ENCODE data around the gene SSBP4. TPM values are rescaled to one million over a fixed set of nuclear protein-coding genes. Genes with fewer than 3 reads are reported as not detected.

The SSBP4 gene
- total RNA-seq, 2 donors from 2014 or later, result 71.5 to 120 TPM

DNA sequence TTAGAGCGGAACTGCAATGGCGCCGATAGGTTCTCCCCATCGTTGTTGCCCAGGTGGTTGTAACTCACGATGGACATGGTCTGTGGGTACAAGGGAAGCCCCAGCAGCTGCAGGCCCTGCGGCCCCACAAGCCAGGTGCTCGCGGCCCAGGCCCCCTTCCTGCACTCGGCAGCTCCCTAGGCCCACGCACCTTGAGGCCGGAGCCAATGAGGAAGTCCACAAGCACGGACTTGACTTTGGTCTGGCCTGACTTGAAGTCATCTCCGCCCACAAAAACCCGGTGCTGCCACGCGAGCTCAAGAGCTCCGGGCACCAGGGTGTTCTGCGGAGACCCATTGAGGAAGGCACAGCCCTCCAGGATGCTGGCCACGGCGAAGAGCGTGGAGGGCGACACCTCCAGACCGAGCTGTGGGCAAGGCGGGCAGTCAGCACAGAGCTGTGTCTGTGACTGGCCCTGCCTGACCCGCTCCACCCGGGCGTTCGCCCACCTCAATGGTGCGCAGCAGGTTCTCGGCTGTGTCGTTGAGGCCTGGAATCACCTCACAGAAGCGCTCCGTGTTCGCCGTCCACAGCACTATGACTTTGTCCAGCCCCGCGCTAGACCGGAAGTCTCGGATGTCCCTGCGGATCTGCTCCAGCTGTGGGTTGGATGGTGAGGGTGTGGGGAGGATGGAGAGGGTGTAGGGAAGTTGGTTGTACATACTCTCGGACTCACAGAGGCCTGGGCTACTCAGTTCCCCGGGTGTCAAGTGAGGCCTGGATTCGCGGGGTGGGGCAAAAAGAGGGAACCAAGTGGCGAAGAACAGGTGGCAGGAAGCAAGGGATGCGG is 16.9 kb downstream of the SSBP4 start:
- no peak overlapping the region for H3K27ac ChIP-seq
- TF ChIP-seq, protein P1, sequence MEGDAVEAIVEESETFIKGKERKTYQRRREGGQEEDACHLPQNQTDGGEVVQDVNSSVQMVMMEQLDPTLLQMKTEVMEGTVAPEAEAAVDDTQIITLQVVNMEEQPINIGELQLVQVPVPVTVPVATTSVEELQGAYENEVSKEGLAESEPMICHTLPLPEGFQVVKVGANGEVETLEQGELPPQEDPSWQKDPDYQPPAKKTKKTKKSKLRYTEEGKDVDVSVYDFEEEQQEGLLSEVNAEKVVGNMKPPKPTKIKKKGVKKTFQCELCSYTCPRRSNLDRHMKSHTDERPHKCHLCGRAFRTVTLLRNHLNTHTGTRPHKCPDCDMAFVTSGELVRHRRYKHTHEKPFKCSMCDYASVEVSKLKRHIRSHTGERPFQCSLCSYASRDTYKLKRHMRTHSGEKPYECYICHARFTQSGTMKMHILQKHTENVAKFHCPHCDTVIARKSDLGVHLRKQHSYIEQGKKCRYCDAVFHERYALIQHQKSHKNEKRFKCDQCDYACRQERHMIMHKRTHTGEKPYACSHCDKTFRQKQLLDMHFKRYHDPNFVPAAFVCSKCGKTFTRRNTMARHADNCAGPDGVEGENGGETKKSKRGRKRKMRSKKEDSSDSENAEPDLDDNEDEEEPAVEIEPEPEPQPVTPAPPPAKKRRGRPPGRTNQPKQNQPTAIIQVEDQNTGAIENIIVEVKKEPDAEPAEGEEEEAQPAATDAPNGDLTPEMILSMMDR (IDR thresholded peaks at IDR 0.05), result no peak
- no peak for TF ChIP-seq POLR2AphosphoS5 (IDR thresholded peaks at IDR 0.05)
- TF ChIP-seq POLR2A (IDR thresholded peaks at IDR 0.05), result no peak
- no peak for DNase-seq (ENCODE audit: low spot score)
- no peaks in the 10 kb centered on the region for H3K9me3 ChIP-seq
- no peaks in the 10 kb centered on the region for H3K27me3 ChIP-seq (replicated peaks; ENCODE audit: insufficient read depth)
- no peaks in the 10 kb centered on the region for H3K36me3 ChIP-seq
- no peak overlapping the region for H3K4me3 ChIP-seq
- H3K4me1 ChIP-seq (replicated peaks), result peaks cover 2% of the 10 kb centered on the region
- intact Hi-C loops (cut with DNase I), result no loop called here
- 70% methylated on average over 46 of the region's 46 CpGs for WGBS

DNA sequence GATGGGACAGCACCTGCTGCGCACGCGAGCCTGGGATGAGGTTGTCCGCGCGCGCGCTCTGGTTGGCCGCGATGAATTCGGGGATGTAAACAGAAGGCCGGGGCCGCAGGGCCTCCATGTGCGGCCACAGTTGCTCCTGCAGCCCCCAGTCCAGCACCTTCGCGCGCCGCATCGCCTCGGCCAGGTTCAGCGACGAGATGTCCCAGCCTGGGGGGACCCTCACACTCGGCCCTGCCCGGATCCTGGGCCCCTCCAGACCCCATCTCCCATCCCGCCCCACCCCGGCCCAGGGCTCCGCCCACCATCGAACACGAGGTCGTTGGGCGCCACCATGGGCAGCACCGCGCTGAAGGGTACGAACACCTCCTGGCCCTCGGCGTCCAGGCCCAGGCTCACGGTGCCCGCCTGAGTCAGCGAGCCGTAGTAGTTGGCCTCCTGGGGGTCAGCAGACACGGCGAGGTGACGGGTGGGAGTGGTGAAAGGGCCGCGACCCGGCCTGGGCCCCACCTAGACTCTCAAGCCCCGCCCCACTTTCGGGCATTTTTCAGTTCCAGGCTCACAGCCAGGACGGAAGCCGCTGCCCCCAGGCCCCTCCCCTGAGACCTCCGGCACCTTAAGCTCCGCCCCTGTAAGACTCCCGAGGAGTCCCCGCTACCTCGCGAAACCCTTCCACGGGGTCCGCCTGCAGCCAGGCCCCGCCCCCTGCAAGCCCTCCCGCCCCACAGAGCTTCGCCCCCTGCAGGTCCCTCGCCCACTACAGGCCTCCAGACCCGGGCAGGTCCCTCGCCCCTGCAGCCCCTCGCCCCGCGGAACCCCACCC is 17.7 kb downstream of the SSBP4 start:
- intact Hi-C loops (cut with DNase I), result no loop called here
- WGBS, result 29% methylated on average over 46 of the region's 67 CpGs
- TF ChIP-seq POLR2AphosphoS5 (IDR thresholded peaks at IDR 0.05) (no peak), POLR2A (IDR thresholded peaks at IDR 0.05) (no peak)
- TF ChIP-seq, protein P1 (IDR thresholded peaks at IDR 0.05), result no peak
- Histone ChIP-seq H3K4me1 (replicated peaks) (peaks cover 2% of the 10 kb centered on the region), H3K27me3 (replicated peaks; ENCODE audit: insufficient read depth) (no peaks in the 10 kb centered on the region), H3K4me3 (peak overlapping the region; percentile 36 to 43), H3K36me3 (no peaks in the 10 kb centered on the region), H3K27ac (peak overlapping the region; percentile 71 to 78), H3K9me3 (no peaks in the 10 kb centered on the region)
- peak; percentile 71 for DNase-seq (ENCODE audit: low spot score)

DNA sequence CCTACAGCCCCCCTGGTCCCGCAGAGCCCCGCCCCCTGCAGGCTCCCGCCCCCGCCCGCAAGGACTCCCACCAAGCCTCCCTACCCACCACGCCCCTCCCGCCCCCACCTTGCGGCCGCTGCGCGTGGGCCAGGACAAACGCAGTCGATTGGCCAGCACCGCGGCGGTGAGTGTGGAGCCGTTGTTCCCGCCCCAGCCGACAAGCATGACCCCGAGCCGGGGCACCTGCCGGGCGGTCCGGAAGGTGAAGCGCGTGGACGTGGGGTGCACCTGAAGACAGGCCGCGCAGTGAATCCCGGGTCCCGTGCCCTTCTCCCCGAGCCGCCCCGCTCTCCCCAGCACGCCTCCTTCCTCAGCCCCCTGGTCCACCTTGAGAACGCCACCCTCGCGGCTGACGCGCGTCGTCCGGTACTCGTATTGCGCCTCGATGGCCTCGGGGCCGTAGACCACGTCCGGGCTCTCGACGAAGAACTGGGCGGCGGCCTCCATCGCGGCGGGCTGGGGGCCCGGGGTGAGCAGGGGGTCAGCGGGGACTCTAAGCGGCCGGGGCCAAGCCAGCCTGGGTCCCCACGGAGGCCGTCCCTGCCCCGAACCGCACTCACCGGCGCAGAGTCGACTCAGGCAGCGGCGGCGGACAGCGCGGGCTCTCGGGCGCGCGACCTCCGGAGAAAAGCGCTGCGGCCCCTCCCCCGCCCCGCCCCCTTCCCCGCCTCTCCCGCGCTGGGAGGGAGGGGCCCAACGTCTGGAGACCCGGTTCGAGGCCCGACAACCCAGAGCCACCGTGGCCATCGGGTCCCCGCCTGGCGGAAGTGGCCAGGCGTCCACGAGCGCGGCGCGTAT is 18.5 kb downstream of the SSBP4 start, which contains the start of gene ISYNA1:
ISYNA1 (minus strand) TSS at position 643 of the 840 bp plus-strand sequence; CDS start at position 489, 154 bp downstream.
- H3K27me3 ChIP-seq (replicated peaks; ENCODE audit: insufficient read depth), result no peaks in the 10 kb centered on the region
- peaks cover 2% of the 10 kb centered on the region for H3K4me1 ChIP-seq (replicated peaks)
- DNase-seq (ENCODE audit: low spot score), result peak; percentile 60
- WGBS, result 2% methylated on average over 36 of the region's 99 CpGs
- H3K9me3 ChIP-seq, result no peaks in the 10 kb centered on the region
- H3K4me3 ChIP-seq, result peak within 1 kb of the TSS; percentile 36 to 43
- H3K36me3 ChIP-seq, result no peaks in the 10 kb centered on the region
- peak within 1 kb of the TSS; percentile 71 to 78 for H3K27ac ChIP-seq
- TF ChIP-seq POLR2AphosphoS5 (IDR thresholded peaks at IDR 0.05) (no peak), POLR2A (IDR thresholded peaks at IDR 0.05) (no peak)
- TF ChIP-seq, protein P1 (IDR thresholded peaks at IDR 0.05), result no peak
- intact Hi-C loops (cut with DNase I), result no loop called here

DNA sequence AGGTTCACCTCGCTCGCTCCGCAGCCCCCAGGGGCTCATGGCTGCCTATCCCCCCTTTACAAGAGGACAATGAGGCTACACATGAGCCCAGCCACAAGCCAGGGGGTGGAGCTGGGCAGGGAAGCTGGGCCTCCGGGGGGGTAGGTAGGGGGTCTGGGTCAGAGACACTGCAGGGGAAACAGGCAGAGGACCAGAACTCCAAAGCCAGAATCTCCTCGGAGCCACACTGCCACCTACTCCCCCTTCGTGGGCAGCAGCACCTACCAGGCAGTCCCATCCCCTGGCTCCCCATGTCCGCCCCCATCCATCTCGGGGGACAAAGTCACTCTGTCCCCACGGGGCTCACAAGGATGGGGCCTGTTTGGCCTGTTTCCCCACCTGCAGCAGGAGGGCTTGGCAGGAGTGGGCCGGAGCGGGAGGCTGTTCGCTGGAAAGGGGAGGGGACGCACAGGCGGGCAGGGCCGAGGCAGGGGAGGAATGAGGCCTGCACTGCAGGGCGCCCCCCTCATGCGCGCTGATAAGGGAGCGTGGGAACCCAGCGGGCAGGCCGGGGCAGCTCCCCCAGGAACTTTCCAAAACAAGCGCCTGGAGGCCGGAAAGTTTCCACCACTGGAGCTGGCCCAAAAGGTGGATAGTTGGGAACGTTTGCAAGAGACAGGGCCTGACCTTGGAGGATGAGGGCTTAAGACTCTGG is 19.3 kb downstream of the SSBP4 start:
- TF ChIP-seq, protein P1 (IDR thresholded peaks at IDR 0.05), result peak in 1 of 4 experiments; percentile 5
- TF ChIP-seq POLR2A (IDR thresholded peaks at IDR 0.05), result no peak
- TF ChIP-seq POLR2AphosphoS5 (IDR thresholded peaks at IDR 0.05), result peak; percentile 45
- peak; percentile 64 for DNase-seq (ENCODE audit: low spot score)
- 11% methylated on average over 22 of the region's 24 CpGs for WGBS
- Histone ChIP-seq H3K4me1 (replicated peaks) (peaks cover 2% of the 10 kb centered on the region), H3K36me3 (no peaks in the 10 kb centered on the region), H3K27ac (peak overlapping the region; percentile 71 to 78), H3K27me3 (replicated peaks; ENCODE audit: insufficient read depth) (no peaks in the 10 kb centered on the region), H3K9me3 (no peaks in the 10 kb centered on the region), H3K4me3 (peak overlapping the region; percentile 36 to 43)
- intact Hi-C loops (cut with DNase I), result no loop called here
